Loucy (cell line): ENCODE results near the gene RNU6-1.

Source experiments
- CTCF ChIP-seq: fragments of 200-600 bp; sonication (generic); conservative IDR thresholded peaks from 2 replicates; pipeline ENCODE4 v1.5.1; 2014; ENCODE audit warnings: mild to moderate bottlenecking, antibody characterized with exemption, low read length
- EZH2phosphoT487 ChIP-seq: fragments of 200-600 bp; IDR thresholded peaks from 2 replicates; pipeline ENCODE4 v1.6.1; 2018; ENCODE audit warnings: antibody characterized with exemption, mild to moderate bottlenecking, moderate library complexity, borderline replicate concordance

GRCh38 chr15:67807836-67808235 lies 32.0 kb downstream of the RNU6-1 start:
- TF ChIP-seq CTCF: no peak
- TF ChIP-seq EZH2phosphoT487: no peak
